ENCODE data around the gene ANKHD1.

ANKHD1 gene

DNA sequence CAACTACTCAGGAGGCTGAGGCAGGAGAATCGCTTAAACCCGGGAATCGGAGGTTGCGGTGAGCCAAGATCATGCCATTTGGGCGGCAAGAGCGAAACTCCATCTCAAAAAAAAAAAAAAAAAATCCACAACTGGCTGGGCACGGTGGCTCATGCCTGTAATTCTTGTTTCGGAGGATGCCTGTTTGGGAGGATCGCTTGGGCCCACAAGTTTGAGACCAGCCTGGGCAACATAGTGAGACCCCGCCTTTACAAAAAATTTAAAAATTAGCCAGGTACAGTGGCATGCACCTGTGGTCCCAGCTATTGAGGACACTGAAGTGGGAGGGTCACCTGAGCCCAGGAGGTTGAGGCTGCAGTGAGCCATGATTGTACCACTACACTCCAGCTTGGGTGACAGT is 144.0 kb downstream of the ANKHD1 start:
- DNase-seq: no peak

DNA sequence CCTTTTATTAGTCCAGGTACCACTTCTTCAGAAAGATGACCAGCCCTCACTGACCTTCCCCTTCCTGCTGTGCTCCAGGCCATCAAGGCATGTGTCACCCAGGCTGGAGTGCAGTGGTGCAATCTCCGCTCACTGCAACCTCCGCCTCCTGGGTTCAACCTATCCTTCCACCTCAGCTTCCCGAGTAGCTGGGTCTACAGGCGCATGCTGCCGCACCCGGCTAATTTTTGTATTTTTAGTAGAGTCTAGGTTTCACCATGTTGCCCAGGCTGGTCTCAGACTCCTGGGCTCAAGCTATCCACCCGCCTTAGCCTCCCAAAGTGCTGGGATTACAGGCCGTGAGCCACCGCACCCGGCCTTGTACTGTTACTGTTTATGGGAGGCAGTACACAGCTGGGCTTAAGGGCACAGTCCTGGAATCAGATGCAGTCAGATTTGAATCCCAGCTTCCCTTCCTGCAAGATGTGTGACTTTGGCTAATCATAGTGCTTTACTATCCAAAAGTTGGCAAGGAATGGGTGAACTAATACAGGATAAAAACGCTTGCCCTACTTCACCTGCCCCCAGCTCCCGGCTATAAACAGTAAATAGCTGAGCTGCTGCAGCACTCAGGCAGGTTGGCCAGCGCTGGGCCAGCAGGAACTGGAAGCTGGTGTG is 145.3 kb downstream of the ANKHD1 start:
- DNase-seq: no peak

DNA sequence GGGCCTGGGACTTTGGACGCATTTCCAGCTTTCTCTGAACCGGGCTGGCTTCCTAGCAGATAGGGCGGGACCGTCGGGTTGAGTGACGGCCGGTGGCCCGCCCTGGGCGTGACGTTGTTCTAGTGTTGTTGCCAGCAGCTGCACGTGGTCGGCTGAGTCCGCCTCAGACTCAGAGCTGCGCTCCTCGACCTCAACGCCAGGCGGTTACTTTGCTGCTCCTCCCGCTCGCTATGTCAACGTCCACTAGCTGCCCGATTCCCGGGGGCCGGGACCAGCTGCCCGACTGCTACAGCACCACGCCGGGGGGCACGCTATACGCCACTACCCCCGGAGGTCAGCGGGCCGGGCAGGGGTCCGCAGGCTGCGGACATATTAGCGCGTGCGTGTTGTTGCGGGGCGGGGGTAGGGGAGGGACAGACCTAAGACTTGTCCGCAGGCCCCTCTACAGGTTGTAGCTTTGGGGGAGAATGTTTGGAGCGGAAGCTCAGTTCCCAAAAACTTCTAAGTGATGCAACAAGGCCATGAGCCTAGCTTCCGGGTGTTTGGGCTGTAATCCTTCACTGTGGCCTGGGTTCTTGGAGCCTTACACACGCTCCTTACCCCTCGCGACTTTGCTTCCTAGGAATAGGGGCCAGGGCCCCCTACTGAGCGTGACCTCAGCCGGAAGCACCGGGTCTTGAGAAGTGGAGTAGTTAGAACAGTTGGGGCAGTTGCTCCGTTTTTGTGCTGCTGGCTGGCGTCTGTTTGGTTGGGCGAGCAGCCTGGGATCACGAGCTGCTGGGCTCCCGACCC is 146.1 kb downstream of the ANKHD1 start, which contains the start of gene EIF4EBP3:
TSS of gene EIF4EBP3 (plus strand) at position 155 of the 792 bp plus-strand sequence. CDS start at position 231, 76 bp downstream.
- peak; percentile 89 for DNase-seq

DNA sequence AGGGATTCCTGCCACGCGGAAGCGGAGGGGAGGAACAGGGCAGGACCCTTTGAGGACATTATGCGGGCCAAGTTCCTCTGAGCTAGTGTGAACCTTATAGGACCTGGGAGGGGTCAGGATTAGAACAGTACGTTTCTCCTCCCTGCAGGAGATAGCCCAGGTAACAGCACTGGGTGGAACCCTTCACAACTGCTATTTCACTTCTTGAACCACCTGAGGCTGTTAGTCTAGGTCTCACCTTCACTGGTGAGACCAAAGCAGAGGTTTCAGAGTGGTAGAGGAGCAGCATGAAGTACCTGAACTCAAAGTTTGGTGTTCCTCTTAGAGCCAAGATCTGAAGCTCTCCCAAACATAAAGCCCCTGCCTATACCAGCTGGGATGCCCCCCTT is 146.7 kb downstream of the ANKHD1 start:
- no peak for DNase-seq

DNA sequence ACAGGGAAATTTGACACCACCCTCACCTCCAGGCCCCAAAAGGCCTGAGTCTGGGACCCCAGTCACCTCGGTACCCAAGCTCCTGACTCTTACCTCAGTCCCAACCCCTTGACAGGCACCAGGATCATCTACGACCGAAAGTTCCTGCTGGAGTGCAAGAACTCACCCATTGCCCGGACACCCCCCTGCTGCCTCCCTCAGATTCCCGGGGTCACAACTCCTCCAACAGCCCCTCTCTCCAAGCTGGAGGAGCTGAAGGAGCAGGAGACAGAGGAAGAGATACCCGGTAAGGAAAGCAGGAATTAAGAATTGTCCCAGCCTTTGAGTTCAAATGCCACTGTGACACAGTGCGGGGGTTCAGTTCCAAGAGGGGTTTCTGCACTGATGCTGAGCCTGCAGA is 147.2 kb downstream of the ANKHD1 start:
- DNase-seq: no peak

DNA sequence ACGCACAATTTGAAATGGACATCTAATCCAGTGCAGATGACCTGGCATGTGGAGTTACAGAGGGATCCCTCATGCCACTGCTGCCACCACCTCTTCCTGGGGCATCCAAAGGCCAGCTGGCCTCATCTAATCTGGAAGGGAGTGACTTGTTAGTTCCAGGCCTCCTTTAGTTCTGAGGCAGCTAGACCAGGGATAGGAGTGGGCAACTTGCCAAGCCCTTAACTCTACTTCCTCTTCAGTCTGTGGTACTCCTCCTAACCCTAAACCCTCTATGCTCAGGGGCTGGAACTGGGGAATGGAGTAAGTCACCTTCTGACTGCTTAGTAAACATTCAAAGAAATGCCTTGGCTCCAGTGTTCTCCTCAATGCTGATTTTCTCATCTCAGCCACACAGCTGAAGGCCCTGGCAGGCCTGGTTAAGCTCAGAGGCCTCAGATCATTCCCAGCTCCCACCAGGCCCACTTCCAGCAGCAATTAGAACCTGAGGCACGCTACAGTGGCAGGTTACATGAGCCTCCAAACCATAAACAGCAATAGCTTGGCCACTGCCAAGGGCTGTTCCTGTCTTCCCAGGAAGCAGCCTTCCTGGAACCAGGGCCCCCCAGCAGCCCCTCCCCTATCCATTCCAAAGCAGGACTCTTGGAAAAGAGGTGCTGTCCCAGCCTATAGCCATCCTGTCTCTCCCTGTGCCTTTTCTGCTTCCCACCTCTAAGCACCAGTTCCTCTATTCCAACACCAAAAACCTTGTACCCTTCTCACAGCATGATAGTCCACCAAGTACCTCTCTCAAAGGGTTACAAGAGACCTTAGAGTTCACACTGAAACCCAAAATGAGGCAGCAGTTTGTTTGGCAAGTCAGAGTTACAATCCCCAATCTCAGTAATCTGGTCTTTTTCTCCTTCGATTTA is 147.9 kb downstream of the ANKHD1 start:
- DNase-seq: no peak

DNA sequence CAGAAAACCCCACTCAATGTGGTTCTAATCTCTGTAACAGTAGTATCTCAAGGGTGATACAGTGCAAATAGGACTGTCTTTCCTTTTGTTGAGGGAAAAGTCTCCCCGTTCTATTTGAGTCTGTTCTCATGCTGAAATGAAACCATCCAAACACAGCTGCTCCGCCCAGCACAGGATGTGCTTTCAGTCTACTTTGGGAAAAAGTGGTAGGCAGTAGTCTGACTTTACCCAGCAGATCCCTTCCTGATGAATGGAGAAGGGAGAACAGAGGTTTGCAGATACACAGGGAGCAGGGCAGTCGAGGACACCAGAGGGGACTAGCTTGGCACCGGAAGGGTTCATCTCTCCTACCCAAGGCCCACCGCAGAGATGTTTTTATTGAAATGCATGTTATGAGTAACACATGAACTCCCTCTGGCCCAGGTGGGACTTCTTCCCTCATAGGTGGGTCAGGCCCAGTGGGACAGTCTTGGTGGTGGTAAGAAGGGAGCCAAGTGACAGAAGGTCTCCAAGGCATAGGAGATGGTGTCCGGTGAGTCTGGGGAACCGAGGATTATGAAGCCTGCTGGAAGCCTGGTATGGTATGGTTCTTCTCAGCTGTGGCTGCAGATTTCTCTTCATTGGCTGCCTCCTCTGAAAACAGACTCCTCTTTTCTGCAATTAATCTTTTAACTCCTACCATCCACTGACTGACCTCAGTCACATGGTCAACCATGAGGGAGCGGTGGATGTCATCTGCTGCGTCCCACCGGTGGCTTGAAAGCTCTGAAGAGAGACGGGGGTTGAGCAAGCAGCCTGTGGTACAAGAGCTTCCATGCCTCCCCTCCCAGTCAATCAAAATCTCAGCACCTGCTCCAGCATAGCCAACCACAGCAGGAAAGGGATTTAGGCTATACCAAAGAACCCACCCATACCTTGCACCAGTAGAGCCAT is 148.8 kb downstream of the ANKHD1 start:
- no peak for DNase-seq

DNA sequence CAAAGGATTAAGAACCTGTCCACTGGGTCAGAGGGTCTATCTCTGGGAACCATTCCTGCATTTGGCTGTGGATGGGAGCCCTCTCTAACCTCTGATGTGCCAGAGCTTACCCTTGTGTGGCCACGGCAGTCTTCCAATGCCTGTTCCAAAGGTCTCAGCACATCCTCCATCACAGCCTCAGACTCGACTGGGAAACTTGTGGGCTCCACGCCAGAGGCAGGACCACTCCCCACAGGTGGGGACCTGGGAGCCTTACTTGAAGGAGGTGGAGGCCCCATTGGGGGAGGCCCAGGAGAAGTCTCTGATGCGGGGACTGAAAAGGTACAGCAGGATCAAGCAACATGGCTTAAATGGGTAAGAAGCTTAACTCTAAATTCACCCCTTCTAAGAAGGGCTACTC is 150.2 kb downstream of the ANKHD1 start:
- no peak for DNase-seq

DNA sequence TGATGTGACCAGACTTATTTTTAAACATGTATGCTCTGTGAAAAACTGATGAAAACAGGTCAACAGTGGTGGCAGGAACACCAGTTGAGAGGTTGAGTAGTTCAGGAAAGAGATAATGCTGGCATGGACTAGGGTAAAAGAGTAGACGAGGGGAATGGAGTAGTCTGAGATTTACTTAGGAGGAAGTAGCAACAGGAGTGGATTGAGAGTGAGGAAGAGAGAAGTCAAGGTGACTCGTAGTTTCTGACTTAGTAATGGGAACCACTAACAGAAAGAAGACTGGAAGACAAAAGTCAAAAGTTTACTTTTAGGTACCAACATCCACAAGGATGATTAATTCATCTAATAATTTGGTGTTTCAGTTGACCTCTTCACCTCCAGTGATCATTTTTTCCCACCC is 152.0 kb downstream of the ANKHD1 start:
- peak; percentile 54 for DNase-seq

DNA sequence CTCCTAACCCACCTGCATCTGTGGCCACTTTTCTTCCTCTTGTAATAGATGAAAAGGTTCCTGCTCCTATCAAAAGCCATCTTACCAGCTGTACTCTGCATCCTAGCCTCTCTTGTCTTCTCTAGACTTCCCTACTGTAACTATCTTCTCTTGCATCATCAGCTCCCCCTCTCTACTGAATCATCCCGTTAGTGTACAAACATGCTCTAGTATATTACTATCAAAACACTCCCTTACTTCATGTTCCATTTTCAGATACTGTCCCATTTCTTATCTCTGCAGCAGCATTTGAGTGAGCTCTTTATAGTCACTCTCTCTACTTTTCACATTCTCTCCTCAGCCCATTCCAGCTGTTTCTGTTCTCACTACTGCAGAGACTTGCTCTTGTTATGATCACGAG is 152.8 kb downstream of the ANKHD1 start:
- no peak for DNase-seq

DNA sequence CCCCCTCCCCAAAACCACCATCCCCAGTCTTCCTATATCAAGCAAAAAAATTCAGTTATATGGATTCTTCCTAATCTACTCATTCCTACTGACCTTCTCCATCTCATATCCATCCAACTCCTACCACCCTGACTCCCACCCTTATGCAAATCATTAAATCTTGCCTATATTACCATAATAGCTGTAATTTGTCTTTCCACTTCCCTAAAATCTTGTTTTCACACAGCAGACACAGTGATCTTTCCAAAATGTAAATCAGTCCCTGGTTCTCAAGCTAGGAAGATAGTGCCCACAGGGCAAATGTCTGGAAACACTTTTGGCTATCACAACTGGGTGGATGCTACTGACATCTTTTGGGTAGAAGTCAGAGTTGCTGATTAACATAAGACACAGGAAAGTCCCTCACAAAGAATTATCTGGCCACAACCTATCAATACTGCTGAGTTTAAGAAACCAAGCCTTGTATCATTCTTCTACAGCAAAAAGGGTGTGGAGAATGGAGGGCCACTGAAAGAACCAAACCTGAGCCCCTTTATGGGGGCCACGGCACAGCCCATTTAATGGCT is 154.2 kb downstream of the ANKHD1 start:
- DNase-seq: no peak

DNA sequence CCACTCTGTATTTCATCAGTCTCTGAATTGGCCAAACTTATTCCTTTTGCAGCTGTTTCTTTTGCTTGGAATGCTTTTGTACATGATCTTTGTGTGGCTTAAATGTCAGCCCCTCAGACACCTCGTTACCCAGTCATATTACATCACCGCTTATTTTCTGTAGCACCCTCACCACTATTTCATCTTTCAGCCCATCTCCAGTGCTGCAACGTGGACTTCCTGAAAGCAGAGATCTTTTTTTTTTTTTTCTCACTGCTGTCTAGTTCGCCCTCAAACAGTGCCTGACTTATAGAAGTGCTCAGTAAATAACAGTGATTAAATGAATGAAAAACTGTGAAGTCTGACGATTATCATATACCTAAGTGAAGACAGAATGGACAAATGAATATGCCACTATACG is 154.8 kb downstream of the ANKHD1 start:
- no peak for DNase-seq

DNA sequence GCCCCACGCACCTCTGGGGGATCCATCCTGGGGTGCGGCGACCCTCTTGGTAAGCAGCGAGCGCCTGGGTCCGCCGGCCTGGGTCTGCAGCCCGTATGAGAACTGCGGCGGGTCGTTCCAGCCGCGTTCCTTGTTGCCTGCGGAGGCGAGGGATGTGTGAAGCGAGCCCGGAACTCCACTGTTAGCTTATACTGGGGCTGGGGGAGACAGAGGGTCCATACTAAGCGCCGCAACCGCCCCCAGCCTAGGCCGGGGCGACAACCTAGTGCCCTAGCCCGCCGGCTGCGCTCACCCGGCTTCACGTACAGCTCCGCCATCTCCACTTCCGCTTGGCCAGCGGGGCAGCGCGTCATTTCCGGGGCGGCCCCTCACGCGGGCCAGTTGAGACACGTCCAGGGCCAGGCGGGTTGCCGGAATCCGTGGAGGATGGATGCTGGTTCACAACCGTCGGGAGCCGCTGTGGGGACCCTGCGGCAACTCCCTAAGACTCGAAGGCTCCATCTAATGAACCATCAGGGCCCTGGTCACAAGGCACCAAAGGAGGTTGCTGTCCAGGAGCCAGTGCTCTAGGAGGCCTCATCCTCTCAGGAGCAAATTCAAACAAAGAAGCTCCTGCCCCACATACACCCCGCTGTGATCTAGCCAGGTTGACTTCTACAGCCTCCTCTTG is 155.6 kb downstream of the ANKHD1 start, which contains the start of gene SRA1:
TSS of gene SRA1 (minus strand) at position 338 of the 670 bp plus-strand sequence. CDS start at position 317, 21 bp downstream.
- peak; percentile 94 for DNase-seq

DNA sequence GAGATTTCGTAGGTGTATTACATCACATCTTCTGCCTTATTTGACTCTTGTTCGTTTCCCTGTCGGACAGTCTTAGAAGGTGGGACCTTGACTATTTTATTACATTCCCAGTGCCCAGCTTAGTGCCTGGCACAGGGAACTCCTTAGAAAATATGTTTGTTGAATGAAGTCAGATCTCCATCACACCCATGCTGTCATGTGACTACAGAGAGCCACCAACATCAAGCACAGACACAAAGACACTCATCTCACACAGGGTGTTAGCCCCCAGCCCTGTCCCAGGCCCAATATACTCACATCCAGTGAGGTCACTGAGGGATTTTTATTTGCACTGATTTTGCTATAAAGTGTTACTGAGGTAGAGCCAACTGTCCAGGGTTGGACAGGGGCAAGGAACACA is 156.3 kb downstream of the ANKHD1 start:
- DNase-seq: no peak

DNA sequence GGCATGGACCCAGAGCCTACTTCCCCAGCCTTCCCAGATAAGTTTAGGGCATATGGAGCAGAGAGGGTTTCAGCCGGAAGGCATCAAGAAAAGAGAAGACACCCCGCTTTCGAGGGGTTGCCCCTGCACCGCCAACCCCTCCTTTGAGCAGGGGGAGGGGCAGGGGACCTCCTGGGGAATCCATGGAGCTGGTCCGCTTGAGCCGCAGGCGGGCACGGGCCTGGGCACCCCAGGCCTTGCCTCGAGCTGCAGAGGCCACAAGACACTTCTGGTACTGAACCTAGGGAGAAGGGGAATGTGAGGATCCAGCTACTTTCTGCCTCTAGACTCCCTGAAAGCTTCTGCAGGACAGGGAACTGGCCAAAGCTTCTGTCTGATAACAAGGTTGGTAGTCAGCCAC is 156.9 kb downstream of the ANKHD1 start:
- no peak for DNase-seq

DNA sequence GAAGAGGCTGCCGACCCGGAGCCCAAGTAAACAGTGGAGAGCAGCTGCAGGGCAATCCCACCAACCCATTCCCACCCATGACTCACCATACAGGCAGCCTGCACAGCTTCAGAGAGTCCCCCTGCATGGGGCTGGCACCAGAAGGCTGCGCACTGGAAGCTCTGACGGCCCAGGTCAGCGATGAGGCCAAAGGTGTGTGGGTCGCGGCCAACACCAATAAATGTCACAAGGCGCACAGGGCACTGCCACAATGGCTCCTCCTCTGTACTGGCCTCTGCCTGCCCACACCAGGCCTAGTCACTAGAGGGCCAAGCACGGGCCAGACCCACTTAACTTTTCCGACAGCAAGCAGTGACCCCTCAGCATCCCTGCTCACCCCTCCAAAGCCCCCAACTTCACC is 158.6 kb downstream of the ANKHD1 start:
- DNase-seq: no peak

DNA sequence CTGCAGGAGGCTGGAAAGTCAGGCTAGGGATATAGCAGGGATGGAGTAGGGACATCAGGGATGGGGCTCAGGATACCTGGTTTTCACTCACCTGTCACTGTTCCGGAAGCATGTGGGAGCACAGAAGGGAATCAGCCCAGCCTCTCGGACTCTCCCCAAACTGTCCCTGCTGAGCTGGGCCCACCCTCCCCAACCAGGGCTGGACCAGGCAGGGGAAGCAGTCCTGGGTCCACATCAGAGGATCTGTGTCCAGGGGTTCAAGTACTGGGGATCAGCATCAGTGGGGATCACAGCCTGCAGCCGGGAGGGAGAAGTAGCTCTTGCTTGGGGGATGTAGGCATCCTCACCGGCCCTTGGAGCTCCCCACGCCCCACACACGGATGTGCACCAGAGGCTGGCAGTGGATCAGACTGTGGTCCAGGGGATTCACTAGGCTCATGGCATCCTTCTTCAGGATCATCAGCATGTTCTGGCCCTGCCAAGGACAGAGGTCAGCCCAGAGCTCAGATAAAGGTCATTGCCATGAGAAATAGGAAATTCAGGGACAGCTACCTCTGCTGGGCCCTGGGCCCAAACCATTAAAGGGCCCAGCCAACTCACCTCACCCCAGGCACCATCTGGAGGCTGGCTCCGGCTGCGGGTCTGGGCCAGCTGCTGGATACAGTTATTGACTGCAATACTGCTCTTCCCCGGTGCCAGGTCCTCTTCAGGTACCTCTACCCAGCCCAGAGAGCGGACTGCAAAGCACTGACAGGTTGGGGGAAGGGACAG is 160.3 kb downstream of the ANKHD1 start:
- no peak for DNase-seq

DNA sequence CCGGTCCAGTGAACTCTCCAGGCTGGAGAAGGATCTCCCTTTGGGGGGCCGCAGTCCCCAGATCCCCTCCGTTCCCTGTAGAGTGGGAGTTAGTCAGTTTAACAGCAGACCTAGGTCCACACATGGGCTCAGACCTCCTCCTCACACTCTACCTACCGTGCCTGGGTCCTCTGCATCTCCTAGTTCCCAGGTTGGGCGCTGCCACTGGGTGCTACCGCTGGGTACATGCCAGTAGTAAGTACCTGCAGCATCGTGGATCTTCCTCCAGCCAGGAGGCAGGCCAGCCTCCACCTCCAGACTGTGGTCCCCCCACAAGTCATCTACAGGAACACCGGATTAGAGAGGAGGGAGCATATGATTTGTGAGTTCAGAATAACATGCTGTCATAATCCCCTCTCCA is 162.0 kb downstream of the ANKHD1 start:
- no peak for DNase-seq

DNA sequence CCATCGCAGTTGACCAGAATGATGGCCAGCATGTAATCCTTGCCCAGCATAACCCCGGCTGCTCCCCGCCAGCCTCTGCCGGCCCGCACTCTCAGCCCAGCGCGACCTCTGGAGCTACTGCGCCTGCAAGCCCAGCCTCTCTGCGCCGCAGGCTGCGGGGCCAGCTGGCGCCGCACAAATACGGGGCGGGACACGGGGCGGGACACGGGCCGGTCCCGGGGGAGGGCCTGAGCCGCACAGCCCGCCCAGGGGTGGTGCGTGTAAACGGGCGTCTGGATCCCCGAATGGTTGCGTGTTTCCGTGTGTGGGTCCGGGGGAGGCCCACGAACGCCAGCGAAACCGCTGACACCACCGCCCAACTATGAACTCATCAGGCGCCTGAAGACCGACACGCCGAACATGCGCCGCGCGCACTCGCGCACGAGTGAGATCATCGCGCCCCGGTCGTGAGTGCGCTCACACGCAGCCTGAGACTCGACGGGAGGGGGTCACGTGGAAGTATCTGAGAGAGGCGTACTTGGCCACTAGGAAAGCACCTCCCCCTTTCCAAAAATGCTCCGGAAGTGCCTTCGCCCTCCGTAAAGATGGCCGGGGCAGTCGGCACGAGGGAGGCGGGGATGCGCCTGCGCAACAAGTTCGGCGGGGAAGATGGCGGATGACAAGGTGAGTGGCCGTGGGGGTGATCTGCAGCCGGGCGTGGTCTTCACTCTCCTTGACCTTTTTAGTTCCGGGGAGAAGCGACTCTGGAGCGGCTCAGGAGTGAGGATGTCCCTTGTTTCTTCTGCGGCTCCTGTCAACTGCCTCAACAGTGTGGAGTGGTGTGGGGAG is 162.8 kb downstream of the ANKHD1 start, which contains the start of the genes APBB3 and SLC35A4:
TSS of gene APBB3 (minus strand) at position 403 of the 828 bp plus-strand sequence. CDS start at position 50, 353 bp downstream.
TSS of gene SLC35A4 (plus strand) at position 633 of the 828 bp plus-strand sequence. CDS start 2,342 bp downstream, outside the sequence.
- peak; percentile 99 for DNase-seq

All from activated CD4-positive, alpha-beta T cell treated with anti-CD3 and anti-CD28 coated beads, Interleukin-10, Interleukin-2, amounts not matched to agents 100 ng/mL and 50 ng/mL, durations not matched to agents 16 hours and 8 hours (primary cell).